CD4-positive, alpha-beta T cell treated with Interleukin-12 subunit alpha and Interleukin-12 subunit beta, for 1 hour (primary cell): Measurements from ENCODE around the gene NDFIP2.

Source experiments
- DNase-seq: peaks from one replicate; pipeline ENCODE4 v3.0.0-alpha.2; 2020

NDFIP2 gene

DNA sequence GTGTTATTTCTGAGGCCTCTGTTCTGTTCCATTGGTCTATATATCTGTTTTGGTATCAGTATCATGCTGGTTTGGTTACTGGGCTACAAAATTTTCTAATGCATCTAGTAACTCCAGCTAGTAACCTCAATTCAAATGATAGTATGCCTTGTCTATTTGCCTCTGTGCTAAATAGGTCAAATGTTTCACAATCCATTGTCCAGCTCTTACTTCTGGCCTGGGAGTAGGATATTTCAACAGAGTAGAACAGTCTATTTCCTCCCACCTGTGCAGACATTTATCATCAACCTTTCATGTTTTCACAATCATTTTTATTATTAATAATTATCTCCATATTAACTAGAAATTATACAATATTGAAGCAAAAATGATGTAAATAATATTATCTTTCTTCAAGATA, 18.1 kb upstream of the NDFIP2 start:
- no peak for DNase-seq

DNA sequence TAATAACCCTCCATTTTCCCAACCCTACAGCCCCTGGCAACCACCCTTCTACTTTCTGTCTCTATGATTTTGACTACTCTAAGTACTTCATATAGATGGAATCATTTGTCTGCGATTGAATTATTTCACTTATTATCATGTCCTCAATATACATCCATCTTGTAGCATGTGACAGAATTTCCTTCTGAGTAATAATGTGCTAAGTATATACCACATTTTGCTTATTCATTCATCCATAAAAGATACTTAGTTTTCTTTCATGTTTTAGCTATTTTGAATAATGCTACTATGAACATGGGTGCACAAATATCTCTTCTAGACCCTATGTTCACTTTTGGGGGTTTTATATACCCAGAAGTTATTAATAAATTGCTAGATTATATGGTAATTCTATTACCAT, 17.4 kb upstream of the NDFIP2 start:
- no peak for DNase-seq

DNA sequence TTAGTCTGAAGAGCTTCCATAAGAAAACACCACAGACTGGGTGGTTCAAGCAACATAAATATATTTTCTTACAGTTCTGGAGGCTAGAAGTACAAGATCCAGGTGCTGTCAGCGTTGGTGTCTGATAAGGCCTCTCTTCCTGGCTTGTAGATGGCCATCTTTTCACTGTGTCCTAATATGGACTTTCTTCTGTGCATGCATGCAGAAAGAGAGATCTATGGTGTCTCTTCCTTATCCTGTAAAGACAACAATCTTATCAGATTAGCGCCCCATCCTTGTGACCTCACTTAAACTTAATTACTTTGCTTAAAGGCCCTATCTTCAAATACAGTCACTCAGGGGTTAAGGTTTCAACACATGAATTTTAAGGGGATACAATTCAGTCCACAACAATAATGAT, 14.1 kb upstream of the NDFIP2 start:
- DNase-seq: no peak

DNA sequence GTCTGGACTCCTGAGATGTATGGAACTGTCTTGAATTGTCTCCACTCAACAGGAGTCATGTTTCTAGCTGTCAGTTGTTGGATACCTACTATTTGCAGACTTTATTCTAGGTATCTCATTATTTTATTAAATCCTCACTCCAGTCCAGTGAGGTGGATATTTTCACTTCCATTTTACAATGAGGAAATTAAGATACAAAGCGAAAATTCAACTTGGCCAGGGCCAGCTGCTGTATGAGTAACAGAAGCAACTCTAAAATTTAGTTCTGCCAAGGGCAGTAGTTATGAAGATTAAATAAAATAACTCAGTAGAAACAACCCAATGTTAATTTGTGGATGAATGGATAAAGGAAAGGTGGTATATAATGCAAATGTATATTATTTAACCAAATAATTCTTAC, 12.6 kb upstream of the NDFIP2 start:
- no peak for DNase-seq

DNA sequence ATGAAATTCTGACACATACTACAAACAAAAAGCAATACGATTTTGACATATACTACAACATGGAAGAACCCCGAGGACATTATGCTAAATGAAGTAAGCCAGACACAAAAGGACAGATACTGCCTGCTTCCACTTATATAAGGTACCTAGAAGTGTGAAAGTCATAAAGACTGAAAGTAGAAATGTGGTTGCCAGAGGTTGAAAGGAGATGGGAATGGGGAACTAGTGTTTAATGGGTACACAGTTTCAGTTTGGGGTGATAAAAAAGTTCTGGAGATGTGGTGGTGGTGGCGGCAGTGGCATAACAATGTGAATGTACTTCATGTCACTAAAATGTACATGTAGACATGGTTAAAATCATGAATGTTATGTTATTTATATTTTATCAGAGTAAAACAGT, 12.1 kb upstream of the NDFIP2 start:
- DNase-seq: no peak

DNA sequence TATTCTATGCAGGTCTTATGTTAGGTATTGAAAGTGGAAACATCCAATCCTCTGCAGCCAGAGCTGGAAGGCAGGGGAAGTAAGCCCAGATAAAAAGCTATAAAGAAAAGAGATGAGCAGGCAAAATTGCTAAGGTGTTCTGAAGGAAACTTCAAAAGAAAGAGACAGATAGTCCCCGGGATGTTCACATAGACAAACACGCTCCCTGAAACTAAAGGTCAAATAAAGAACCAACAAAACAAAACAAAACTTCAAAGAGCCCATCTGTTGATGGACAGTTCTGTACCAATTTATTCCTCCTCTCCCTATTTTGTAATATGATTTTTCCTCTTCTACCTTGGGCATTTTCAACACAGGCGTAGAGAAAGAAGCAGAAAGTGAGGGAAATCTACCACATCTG, 11.3 kb upstream of the NDFIP2 start:
- DNase-seq: no peak

DNA sequence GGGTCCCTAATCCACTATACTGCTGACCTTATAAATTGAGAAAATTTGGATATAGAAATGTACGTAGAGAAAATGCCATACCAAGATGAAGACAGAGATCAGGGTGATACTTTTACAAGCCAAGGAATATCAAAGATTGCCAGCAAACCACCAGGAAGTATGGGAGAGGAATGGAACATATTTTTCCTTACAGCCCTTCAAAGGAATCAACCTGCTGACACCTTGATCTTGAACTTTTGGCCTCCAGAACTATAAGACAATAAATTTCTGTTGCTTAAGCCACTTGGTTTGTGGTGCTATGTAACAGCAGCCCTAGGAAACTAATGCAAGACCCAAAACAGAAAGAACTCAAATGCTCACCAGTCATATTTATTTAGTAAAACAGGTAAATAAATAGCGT, 10.3 kb upstream of the NDFIP2 start:
- no peak for DNase-seq

DNA sequence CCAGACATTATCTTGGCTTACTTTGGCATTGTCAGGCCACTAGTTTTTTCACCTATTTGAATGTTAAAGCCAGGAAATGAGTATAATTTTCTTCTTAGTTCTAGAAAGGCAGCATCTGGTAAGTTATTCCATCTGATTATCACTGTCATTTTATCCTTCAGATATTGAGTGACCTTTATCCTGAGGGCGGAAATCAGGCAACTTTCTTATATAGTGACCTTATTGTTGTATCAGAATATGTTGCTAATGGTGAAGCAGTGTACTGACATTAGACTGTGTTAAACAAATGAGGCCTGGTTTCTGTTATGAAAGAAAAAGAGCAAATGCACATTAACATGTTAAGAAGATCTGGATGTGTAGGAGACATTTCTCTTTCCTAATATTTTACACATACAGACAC, 5.4 kb upstream of the NDFIP2 start:
- no peak for DNase-seq

DNA sequence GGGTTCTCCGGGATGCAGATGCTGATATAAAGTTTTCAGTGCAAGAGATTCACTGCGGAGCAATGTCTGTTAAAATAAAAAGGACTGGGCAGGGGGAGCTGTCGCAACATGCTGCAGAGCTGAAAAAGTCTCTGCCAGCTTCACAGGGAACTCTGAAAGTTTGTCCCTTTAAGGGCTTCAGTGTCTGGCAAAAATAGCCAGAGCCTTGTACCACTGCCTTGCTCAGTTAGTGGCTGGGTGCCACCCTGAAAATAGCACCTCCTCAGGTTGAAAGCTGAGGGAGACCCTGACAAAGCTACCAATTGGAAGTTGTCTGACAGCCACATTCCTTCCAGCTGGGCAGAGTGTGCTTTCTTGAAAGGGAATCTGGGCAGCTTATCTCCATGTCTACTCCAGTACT, 3.0 kb upstream of the NDFIP2 start:
- DNase-seq: no peak

DNA sequence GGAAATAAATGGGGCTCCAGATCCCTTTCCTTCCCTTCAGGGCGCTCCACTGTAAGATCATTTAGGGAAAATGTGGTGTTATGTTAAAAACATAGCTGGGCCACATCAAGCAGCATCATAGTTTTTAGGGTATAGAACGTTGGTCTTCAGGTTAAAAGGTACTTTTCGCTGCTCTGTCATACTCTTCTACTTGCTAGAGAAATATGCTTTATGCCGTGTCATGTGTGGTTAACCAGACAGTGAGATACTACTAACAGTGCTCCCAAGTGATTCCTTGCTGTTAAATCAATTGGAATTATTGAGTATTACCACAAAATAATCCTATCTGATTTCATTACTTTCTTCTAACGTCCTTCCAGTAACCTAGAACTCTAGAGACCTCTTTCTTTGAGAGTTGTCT, 1.1 kb upstream of the NDFIP2 start:
- DNase-seq: no peak

DNA sequence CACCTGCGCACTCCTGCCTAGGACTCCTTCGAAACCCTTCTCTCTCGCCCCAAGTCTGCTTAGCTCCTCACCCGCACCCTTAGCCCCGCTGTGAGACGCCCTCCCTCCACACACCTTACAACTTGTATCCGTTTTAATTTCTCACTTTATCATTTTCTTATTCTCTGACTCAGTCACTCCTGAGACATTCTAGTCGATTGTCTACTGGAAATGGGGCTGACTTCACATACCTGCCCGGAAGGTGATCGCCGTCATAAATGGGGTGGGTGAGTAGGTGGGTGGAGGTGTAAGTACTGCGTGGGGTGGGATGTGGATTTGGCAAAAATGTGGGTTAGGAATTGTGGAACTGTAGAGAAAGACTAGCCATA, 714 bp downstream of the NDFIP2 start:
- DNase-seq: peak; percentile 44

DNA sequence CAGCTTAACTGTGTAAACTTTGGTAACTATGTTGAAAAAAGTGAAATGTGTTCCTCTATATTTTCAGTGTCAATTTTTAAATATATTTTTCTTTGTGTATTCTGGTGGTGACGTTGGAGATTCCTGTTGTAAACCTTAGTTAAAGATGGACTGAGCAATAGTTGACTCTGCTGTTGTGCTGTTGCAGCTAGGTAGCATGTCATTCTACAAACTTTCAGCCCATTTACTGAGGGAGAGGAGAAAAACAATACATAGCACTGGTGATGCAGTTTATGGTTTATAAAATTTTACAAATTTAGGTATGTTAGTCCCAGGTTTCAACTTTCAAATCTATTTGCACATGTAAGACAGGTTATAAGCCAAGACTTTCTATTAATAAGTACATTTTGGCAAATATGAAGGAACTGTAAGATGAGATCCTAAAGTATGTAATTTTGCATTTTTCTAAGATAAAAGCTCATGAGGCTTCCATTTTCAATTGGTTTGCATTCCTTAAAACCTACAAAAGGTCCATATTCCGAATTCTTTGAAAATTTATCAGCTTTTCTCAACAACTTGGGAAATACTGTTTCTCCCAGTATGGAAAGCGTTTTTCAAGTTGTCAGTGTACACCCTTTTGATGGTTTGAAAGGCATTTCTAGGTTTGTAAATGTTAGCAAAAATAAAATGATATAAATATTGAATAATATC, 1.5 kb downstream of the NDFIP2 start:
- no peak for DNase-seq

DNA sequence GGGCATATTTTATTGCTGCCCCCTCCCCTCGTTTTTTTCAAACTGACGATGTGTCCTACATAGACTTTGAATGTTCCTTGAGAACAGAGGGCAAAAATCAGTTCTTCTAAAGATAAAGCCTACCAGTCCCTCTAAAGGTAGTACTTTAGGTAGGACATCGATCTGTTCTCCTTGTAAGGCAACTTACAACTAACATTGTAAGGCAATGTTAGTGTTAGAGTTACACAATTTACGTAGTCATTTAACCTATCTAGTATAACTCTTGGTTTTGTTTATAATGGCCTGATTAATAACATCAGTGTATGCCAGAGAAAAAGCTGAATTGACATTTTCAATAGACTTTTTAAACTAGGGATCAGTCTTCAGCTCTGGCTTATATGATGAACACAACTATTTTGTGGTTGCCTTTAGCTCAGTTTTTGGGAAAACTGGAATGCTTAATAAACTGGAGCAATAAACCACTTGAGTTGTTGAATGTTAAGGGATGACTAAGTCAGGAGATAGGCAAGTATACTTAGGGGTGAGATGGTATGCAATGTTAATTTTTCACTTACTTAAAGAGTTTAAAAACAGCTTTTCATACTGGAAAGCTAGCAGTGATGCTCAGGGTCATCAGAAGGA, 2.2 kb downstream of the NDFIP2 start:
- no peak for DNase-seq

DNA sequence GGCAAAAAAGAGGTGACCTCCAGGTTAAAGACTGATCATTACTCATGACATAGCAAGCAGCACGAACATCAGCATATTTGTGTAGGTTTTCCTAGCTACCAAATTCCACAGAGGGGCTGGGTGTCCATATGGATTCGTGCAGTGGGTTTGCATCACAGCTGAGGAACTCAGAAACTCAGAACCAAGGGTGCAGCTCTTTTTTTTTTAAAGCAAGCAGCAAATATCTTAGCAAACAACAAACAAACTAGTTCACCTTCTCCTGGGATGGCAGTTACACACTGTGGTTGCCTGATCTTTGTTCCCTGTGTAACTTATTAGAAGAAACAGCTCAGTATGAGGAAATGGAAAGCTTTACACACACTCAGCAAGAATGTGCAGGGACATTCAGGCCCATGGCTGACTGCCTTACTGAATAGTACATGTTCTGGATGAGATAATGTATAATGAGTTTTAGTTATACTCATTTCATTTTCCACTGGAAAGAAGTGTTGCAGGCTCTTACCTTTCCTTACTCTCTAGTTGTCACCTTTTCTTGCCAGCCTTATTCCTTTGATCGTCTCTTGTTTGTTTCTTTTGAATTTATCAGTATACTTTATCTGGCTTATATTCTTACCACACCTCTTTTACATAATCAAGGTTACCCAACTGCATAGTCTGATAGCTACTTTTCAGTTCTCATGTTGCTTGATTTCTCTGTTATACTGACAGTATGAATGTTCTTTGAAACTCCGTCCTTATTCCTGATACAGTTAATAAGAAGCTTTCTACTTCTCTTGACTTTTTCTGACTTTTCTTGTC, 4.3 kb downstream of the NDFIP2 start:
- no peak for DNase-seq

DNA sequence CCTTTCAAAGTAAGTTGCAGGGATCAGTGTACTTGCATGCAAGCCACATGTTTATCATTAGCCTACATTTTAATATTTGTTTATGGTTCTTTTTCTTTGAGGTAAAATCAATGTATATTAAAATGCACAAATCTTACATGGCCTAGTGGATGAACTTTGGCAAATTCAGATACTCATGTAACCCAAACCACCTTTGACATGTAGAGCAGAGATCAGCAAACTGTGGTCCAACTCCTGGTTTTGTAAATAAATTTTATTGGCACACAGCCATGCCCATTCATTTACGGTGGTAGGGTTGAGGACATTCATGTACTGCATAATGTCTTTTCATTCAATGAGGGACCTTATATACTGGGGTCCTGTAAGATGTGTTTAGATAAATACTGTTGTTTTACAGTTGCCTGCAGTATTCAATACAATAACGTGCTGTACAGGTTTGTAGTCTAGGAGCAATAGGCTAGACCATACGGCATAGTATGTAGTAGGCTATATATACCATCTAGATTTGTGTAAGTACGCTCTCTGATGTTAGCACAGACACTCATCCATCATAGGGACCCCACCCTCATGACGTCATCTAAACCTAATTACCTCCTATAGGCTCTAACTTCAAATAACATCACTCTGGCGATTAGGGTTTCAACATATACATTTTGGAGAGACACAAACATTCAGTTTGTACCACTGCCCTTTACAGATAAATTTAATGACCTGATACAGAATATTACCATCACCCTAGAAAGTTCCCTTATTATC, 5.7 kb downstream of the NDFIP2 start:
- no peak for DNase-seq

DNA sequence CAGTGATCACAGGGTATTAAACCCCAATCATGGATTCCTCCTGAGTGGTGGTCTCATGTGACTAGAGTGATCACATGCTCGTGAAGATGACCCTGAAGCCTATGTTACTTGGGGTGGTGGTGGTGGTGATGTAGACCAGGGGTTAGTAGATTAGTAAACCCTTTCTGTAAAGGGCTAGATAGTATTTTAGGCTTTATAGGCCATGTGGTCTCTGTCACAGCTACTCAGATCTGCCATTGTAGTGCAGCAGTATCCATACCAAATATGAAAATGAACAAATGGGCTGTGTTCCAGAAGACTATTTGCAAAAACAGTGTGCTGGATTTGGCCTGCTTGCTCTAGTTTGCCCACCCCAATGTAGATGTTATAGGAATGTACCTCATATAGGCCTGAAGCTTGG, 9.4 kb downstream of the NDFIP2 start:
- no peak for DNase-seq

DNA sequence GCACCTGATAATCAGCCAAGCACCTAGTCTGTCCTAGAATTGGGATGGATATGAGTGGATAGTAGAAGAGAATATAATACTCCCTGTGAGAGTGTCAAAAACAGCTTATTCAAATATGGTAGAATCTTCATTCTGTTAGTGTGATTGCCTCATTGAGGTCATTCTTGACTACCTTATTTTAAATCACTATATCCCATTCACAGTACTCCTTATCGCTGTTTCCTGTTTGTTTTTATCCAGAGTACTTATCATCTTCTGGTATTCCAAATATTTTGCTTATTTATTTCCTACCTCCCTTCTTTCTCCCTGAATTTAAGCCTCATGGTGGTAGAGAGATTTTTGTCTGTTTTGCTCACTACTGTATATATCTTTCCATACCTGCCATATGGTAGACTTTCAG, 9.9 kb downstream of the NDFIP2 start:
- no peak for DNase-seq

DNA sequence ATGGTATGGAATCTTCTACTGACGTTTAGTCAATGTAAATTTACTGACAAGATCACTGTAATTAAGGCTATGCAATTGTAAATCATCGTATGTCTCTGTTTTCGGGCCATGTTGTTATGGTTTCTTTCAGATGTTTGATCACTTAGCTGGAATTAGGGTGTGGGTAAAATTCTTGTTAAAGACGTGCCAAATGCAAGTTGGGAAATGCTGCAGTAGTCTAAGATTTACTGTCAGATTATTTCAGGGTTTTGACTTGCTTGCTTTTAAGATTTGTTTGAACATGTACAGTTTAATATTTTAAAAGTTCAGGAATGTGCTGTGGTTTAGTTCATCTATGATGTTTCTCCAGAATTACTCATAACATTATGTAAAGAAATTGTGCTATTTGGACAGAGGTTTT, 10.8 kb downstream of the NDFIP2 start:
- no peak for DNase-seq

DNA sequence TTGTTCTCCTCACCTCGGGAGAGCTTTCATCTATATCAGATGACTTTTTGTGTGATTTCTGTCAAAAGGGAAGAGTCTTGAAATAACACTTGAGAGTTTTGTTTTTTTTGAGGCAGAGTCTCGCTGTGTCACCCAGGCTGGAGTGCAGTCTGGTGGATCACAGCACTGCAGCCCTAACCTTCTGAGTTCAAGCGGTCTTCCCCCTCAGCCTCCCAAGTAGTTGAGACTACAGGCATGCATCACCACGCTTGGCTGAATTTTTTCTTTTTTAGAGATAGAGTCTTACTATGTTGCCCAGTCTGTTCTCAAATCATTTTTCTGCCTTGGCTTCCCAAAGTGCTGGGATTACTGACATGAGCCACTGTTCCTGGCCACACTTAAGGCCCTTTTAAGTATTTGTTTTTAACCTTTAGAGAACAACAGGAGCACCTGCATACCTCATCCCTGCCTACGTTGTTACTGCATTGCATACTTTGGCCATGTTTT, 11.4 kb downstream of the NDFIP2 start:
- no peak for DNase-seq

DNA sequence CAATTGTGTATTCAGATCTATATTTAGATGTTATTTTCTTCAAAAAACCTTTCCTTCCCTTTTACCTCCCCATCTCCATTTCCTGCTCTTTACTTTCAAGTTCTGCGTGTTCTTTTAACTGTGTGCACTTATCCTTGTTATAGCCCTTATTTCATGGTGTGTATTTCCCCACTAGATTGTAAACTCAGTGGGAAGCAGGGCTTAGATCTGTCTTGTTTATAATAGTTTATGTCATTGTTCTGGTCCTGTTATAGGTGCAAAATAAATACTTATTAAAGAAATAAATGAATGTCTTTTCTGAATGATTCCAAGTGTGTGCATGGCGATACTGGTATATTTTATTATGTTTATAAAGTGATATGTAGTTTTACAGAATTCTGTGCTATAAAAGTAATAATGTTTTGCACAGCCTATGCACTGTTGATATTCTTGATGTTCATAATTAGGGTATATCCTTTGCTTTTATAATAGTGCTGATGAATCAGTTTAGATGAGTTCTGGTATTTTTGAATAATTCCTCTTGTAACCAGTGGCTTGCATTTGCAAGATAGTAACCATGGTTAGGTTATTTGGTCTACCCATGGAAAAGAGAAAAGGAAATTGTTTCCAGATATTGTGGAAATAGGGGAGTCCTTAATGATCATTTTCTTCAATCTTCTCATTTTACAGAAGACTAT, 12.1 kb downstream of the NDFIP2 start:
- no peak for DNase-seq

DNA sequence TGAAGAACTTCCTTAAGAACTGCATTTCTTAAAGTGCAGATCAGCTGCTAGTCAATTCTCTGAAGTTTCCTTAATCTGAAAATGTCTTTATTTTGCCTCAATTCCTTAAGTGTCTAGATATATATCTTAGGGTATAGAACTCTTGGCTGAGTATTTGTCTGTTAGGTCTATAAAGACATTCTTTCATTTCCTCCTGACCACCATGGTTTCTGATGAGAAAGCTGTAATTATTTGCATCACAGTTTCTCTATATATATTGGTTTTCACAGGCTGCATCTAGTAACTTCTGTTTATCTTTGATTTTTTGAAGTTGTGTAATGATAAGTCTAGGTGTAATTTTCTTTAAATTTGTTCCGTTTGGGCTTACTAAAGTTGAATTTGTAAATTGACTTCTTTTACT, 15.2 kb downstream of the NDFIP2 start:
- DNase-seq: no peak

DNA sequence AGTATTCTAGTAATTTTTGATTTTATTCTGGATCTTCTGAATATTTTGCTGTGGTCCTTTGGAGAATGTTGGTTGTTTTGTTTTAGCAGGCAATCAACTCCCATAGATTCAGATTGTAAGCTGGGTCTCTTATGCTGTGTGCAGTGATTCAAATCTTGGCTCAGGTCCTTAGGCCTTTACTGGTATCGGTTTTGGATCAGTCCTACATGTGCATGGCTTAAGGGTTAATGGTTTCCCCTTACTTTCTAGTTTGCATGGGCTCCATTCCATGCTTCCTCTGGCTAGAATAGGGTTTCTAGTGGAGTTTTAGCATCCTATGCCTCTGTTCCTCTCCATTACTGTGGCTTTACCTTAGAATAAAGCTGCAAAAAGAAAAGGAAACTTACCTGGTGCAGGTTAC, 16.1 kb downstream of the NDFIP2 start:
- DNase-seq: no peak

DNA sequence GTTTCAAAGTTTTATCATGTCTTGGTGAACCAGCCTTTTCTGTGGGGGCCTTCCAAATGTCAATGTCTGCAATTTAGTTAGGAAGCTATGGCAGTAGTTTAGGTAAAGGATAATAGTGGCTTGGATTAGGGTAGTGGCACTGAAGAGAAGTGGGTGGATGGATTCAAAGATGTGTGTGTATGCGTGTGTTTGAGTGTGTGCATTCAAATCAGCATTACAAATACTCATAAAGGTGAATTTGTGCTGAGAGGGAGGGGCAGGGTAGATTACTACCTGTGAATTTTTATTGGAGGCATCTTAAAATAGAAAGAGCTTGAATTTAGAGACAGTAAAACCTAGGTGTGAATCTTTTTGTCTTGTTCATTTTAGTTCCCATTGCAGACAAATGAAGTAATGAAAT, 16.9 kb downstream of the NDFIP2 start:
- no peak for DNase-seq
